ENCODE data around the gene FARS2. TPM values are rescaled to one million over a fixed set of nuclear protein-coding genes. Genes with fewer than 3 reads are reported as not detected.

FARS2 gene
- total RNA-seq, 1 donor from 2014 or later, result 21.9 TPM

- Mint-ChIP-seq H3K36me3 (peaks cover 3% of the 10 kb centered on the region), H3K27ac (no peak overlapping the region)
These were observed 253.0 kb downstream of the FARS2 start for GRCh38 chr6:5514353-5514752.

GRCh38 chr6:5515200-5515599 is 253.9 kb downstream of the FARS2 start:
- DNase-seq (ENCODE audit: extremely low spot score, unreplicated experiment), result no peak

More at GRCh38 chr6:5514353-5514752, 253.0 kb downstream of the FARS2 start:
- no peaks in the 10 kb centered on the region for H3K27me3 Mint-ChIP-seq
- H3K4me3 Mint-ChIP-seq, result no peak overlapping the region
- no peaks in the 10 kb centered on the region for H3K9me3 Mint-ChIP-seq
- TF ChIP-seq, protein P1, sequence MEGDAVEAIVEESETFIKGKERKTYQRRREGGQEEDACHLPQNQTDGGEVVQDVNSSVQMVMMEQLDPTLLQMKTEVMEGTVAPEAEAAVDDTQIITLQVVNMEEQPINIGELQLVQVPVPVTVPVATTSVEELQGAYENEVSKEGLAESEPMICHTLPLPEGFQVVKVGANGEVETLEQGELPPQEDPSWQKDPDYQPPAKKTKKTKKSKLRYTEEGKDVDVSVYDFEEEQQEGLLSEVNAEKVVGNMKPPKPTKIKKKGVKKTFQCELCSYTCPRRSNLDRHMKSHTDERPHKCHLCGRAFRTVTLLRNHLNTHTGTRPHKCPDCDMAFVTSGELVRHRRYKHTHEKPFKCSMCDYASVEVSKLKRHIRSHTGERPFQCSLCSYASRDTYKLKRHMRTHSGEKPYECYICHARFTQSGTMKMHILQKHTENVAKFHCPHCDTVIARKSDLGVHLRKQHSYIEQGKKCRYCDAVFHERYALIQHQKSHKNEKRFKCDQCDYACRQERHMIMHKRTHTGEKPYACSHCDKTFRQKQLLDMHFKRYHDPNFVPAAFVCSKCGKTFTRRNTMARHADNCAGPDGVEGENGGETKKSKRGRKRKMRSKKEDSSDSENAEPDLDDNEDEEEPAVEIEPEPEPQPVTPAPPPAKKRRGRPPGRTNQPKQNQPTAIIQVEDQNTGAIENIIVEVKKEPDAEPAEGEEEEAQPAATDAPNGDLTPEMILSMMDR (conservative IDR thresholded peaks at IDR 0.05), result no peak
- H3K4me1 Mint-ChIP-seq (ENCODE audit: unreplicated experiment), result peaks cover 4% of the 10 kb centered on the region
- DNase-seq (ENCODE audit: extremely low spot score, unreplicated experiment), result no peak

DNA sequence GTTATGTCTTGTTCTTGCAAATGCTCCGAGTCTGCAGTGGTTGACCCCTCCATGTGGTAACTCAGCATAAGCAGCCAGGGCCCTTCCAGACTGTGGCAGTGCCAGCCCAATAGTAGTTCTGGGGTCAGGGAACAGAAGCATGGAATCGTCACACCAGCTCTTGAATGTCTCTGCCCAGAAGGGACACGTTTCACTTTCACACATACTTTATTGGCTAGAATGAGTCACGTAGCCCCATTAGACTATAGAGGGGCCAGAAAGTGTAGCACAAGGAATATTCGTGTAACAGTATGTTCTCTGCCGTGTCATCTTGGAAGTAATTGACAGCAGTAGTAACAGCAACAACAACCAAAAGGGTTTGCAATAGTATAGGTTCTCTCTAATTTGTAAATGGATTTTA is 254.7 kb downstream of the FARS2 start:
- peaks cover 5% of the 10 kb centered on the region for H3K4me1 Mint-ChIP-seq (ENCODE audit: unreplicated experiment)
- H3K9me3 Mint-ChIP-seq, result no peaks in the 10 kb centered on the region
- no peak overlapping the region for H3K4me3 Mint-ChIP-seq
- TF ChIP-seq, protein P1 (conservative IDR thresholded peaks at IDR 0.05), result no peak
- H3K27ac Mint-ChIP-seq, result no peak overlapping the region
- no peaks in the 10 kb centered on the region for H3K27me3 Mint-ChIP-seq
- H3K36me3 Mint-ChIP-seq, result peaks cover 3% of the 10 kb centered on the region
- DNase-seq (ENCODE audit: extremely low spot score, unreplicated experiment), result no peak

More at GRCh38 chr6:5515200-5515599, 253.9 kb downstream of the FARS2 start:
- Mint-ChIP-seq H3K27me3 (no peaks in the 10 kb centered on the region), H3K9me3 (no peaks in the 10 kb centered on the region), H3K4me1 (ENCODE audit: unreplicated experiment) (peaks cover 5% of the 10 kb centered on the region), H3K36me3 (peaks cover 3% of the 10 kb centered on the region), H3K4me3 (no peak overlapping the region), H3K27ac (no peak overlapping the region)
- TF ChIP-seq, protein P1 (conservative IDR thresholded peaks at IDR 0.05), result no peak

DNA sequence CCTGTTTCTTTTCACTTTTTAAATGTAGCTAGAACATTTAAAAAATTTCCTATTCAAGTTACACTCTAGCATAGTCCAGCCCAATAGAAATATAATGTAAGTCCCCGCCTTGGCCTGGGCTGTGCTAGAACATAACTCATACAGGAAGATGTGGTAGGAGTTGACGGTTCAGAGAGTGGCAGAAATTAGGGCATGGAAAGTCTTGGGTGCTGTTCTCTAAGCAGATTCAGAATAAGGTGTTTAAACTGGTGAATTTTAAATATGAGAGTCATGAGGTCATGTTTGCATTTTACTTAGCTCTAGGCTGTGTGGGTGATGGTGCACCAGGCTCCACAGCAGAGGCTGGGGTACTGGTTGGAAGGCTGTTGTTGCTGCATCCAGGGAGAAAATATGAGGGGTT is 256.5 kb downstream of the FARS2 start:
- TF ChIP-seq, protein P1 (conservative IDR thresholded peaks at IDR 0.05), result no peak
- DNase-seq (ENCODE audit: extremely low spot score, unreplicated experiment), result no peak
- H3K36me3 Mint-ChIP-seq, result peaks cover 3% of the 10 kb centered on the region
- H3K27me3 Mint-ChIP-seq, result no peaks in the 10 kb centered on the region
- H3K4me3 Mint-ChIP-seq, result no peak overlapping the region
- no peak overlapping the region for H3K27ac Mint-ChIP-seq
- H3K9me3 Mint-ChIP-seq, result no peaks in the 10 kb centered on the region
- peaks cover 5% of the 10 kb centered on the region for H3K4me1 Mint-ChIP-seq (ENCODE audit: unreplicated experiment)

- Mint-ChIP-seq H3K27ac (no peak overlapping the region), H3K9me3 (no peaks in the 10 kb centered on the region), H3K4me3 (no peak overlapping the region), H3K36me3 (no peaks in the 10 kb centered on the region), H3K4me1 (ENCODE audit: unreplicated experiment) (peaks cover 5% of the 10 kb centered on the region), H3K27me3 (no peaks in the 10 kb centered on the region)
- no peak for DNase-seq (ENCODE audit: extremely low spot score, unreplicated experiment)
- TF ChIP-seq, protein P1 (conservative IDR thresholded peaks at IDR 0.05), result no peak
These were observed 257.7 kb downstream of the FARS2 start for GRCh38 chr6:5518936-5519491.
